NOMO-1 (cell line): ENCODE measurements around the gene NKD1.

Source experiments
- DNase-seq, 2 experiments: peaks; one replicate each; lab custom pipeline; 2025; ENCODE audit not compliant: unreplicated experiment in 2 of 2; lab: John Stamatoyannopoulos, UW

NKD1 gene

GRCh38 chr16:50557046-50557445 is 8.8 kb downstream of the NKD1 start:
- no peak for DNase-seq

GRCh38 chr16:50558913-50559312 is 10.7 kb downstream of the NKD1 start:
- no peak for DNase-seq

- no peak for DNase-seq
Observed at GRCh38 chr16:50559342-50559741, 11.1 kb downstream of the NKD1 start.

GRCh38 chr16:50559804-50560514 is 11.8 kb downstream of the NKD1 start:
- DNase-seq: no peak

- DNase-seq: no peak
Observed at GRCh38 chr16:50560903-50561863, 13.0 kb downstream of the NKD1 start.

- no peak for DNase-seq
Observed at GRCh38 chr16:50562657-50563056, 14.5 kb downstream of the NKD1 start.

GRCh38 chr16:50563989-50564388 is 15.8 kb downstream of the NKD1 start:
- DNase-seq: no peak

- no peak for DNase-seq
Observed at GRCh38 chr16:50565428-50565827, 17.2 kb downstream of the NKD1 start.

GRCh38 chr16:50566014-50566962 is 18.1 kb downstream of the NKD1 start:
- DNase-seq: no peak

GRCh38 chr16:50567651-50568050 is 19.5 kb downstream of the NKD1 start:
- no peak for DNase-seq

GRCh38 chr16:50568187-50568815 is 20.1 kb downstream of the NKD1 start:
- no peak for DNase-seq

GRCh38 chr16:50570354-50570753 is 22.2 kb downstream of the NKD1 start:
- DNase-seq: no peak

GRCh38 chr16:50570808-50571598 is 22.8 kb downstream of the NKD1 start:
- DNase-seq: no peak

GRCh38 chr16:50571786-50572185 is 23.6 kb downstream of the NKD1 start:
- no peak for DNase-seq

GRCh38 chr16:50572700-50573099 is 24.5 kb downstream of the NKD1 start:
- no peak for DNase-seq

- DNase-seq: no peak
Observed at GRCh38 chr16:50573279-50573678, 25.1 kb downstream of the NKD1 start.

GRCh38 chr16:50573947-50574744 is 25.9 kb downstream of the NKD1 start:
- DNase-seq: no peak

GRCh38 chr16:50574745-50575136 is 26.5 kb downstream of the NKD1 start:
- DNase-seq: no peak

GRCh38 chr16:50575743-50576142 is 27.5 kb downstream of the NKD1 start:
- no peak for DNase-seq
